Stomach (tissue), 9 donors: Measurements from ENCODE around the gene FSTL4. TPM values are rescaled to one million over a fixed set of nuclear protein-coding genes. Genes with fewer than 3 reads are reported as not detected.

ENCODE experiments used
- DNase-seq, 2 donors: peaks; one replicate each; pipeline versions ENCODE4 v3.0.0 to v3.0.0-alpha.2; 2013 to 2019
- H3K27ac ChIP-seq, 5 donors: fragments of 200-600 bp in 4 of 5; sonication (generic) in 4 of 5; one replicate each; pipeline ENCODE4 v1.5.1; 2013 to 2019; ENCODE audit warnings: mild to moderate bottlenecking in 1 of 5, moderate library complexity in 1 of 5
- H3K27me3 ChIP-seq, 3 donors: fragments of 200-600 bp; sonication (generic); one replicate each; pipeline ENCODE4 v1.5.1; 2017 to 2019; ENCODE audit warnings: mixed run types in 1 of 3
- H3K36me3 ChIP-seq, 4 donors: fragments of 200-600 bp; sonication (generic); 1 replicate in 3 of 4; 2 replicates in 1 of 4; pipeline ENCODE4 v1.5.1; 2016 to 2019
- H3K4me1 ChIP-seq, 4 donors: fragments of 200-600 bp; sonication (generic); one replicate each; pipeline ENCODE4 v1.5.1; 2016 to 2019
- H3K4me3 ChIP-seq, 4 donors: fragments of 200-600 bp; sonication (generic) in 3 of 4; one replicate each; pipeline ENCODE4 v1.5.1; 2016 to 2019; ENCODE audit warnings: mild to moderate bottlenecking in 1 of 4
- H3K9me3 ChIP-seq, 4 donors: fragments of 200-600 bp; sonication (generic); one replicate each; pipeline ENCODE4 v1.5.1; 2016 to 2019
- CTCF ChIP-seq, 7 experiments: fragments of 450-650 bp in 4 of 7; fragments of 200-600 bp in 3 of 7; sonication (generic) in 3 of 7; IDR thresholded peaks; one replicate each; pipeline ENCODE4 v1.5.1; 2016 to 2019; ENCODE audit warnings: antibody characterized with exemption in 7 of 7, control low read depth in 2 of 7, mild to moderate bottlenecking in 1 of 7
- EP300 ChIP-seq: sonication (generic); formaldehyde crosslinking; IDR thresholded peaks from one replicate; pipeline ENCODE4 v1.6.1; 2017; ENCODE audit warnings: antibody characterized with exemption
- POLR2A ChIP-seq, 4 donors: fragments of 450-650 bp; IDR thresholded peaks; one replicate each; pipeline ENCODE4 v1.6.1; 2016; ENCODE audit warnings: antibody characterized with exemption in 4 of 4, control low read depth in 2 of 4, mild to moderate bottlenecking in 1 of 4, moderate library complexity in 1 of 4
- POLR2AphosphoS5 ChIP-seq, 3 donors: sonication (generic); formaldehyde crosslinking; IDR thresholded peaks; one replicate each; pipeline ENCODE4 v1.6.1; 2016; ENCODE audit warnings: antibody characterized with exemption in 3 of 3
- WGBS, 5 donors: extraction: QIAGEN DNeasy Blood & Tissue Kit in 3 of 5; methylation state at CpG; one replicate each; pipeline versions ENCODE4 v1.1.5 to v1.1.7; 2013 to 2018; 5-methylcytosine and 5-hydroxymethylcytosine counted together
- intact Hi-C: fragments of 100-400 bp; cut with DNase I; formaldehyde crosslinking; loops from one replicate; pipeline ENCODE4 v1.15.1; 2023; ENCODE audit warnings: low total_unique reads
- polyA plus RNA-seq, 3 donors: library from polyadenylated mRNA; stranded (reverse); fragments of 200-250 nt; gene quantifications; one replicate each; pipeline ENCODE4 v1.2.3, GENCODE V29; 2013
- total RNA-seq, 5 donors: library from RNA; depleted of rRNA; stranded (reverse); fragments of >200 nt; gene quantifications; one replicate each; pipeline versions ENCODE4 v1.1.0 to v1.2.3, GENCODE V29; 2014 to 2016
- donor health status: healthy with polysubstance abuse.
- donor health status: Bipolar disorder and iron deficiency.
- donor health status: healthy.

Gene FSTL4
- total and polyA plus RNA-seq, 8 donors, result 0.37 to 0.55 TPM; not detected in 6

- 70 to 93% (median 86%) methylated on average over 5 of the region's 5 CpGs for WGBS, 5 donors
- peaks cover 0 to 11% (median 0%) of the 10 kb centered on the region in 4 donors for H3K4me1 ChIP-seq
- intact Hi-C loops, result no loop called here
- DNase-seq, result peak in 1 of 2 donors; percentile 53
- H3K4me3 ChIP-seq, result no peak overlapping the region
- TF ChIP-seq POLR2AphosphoS5 (IDR thresholded peaks at IDR 0.05) (no peak), CTCF (IDR thresholded peaks at IDR 0.05) (peak in 1 of 7 experiments; percentile 6)
- H3K9me3 ChIP-seq, result no peaks in the 10 kb centered on the region
- H3K36me3 ChIP-seq, result no peaks in the 10 kb centered on the region
- no peak overlapping the region for H3K27ac ChIP-seq
- no peaks in the 10 kb centered on the region for H3K27me3 ChIP-seq
Measured at GRCh38 chr5:133247881-133248624, 364.3 kb downstream of the FSTL4 start.

GRCh38 chr5:133247151-133247709, 365.1 kb downstream of the FSTL4 start:
- WGBS, 5 donors, result 83 to 85% (median 84%) methylated on average over 4 of the region's 4 CpGs
- H3K27me3 ChIP-seq, result no peaks in the 10 kb centered on the region
- no peaks in the 10 kb centered on the region for H3K36me3 ChIP-seq
- intact Hi-C loops, result no loop called here
- peaks cover 0 to 11% (median 0%) of the 10 kb centered on the region in 4 donors for H3K4me1 ChIP-seq
- no peak overlapping the region for H3K27ac ChIP-seq
- no peak overlapping the region for H3K4me3 ChIP-seq
- TF ChIP-seq POLR2A (IDR thresholded peaks at IDR 0.05) (no peak), CTCF (IDR thresholded peaks at IDR 0.05) (no peak), EP300 (no peak), POLR2AphosphoS5 (IDR thresholded peaks at IDR 0.05) (no peak)
- no peaks in the 10 kb centered on the region for H3K9me3 ChIP-seq
- DNase-seq, result no peak

GRCh38 chr5:133246376-133247150, 365.8 kb downstream of the FSTL4 start:
- Histone ChIP-seq H3K4me3 (no peak overlapping the region), H3K4me1 (peaks cover 0 to 11% (median 0%) of the 10 kb centered on the region in 4 donors), H3K27me3 (no peaks in the 10 kb centered on the region), H3K9me3 (no peaks in the 10 kb centered on the region), H3K27ac (no peak overlapping the region), H3K36me3 (no peaks in the 10 kb centered on the region)
- WGBS, 5 donors, result 83 to 95% (median 89%) methylated on average over 8 to 13 of the region's 13 CpGs
- no peak for TF ChIP-seq CTCF (IDR thresholded peaks at IDR 0.05)
- TF ChIP-seq POLR2A (IDR thresholded peaks at IDR 0.05), result no peak
- TF ChIP-seq EP300, result no peak
- no peak for TF ChIP-seq POLR2AphosphoS5 (IDR thresholded peaks at IDR 0.05)
- intact Hi-C loops, result no loop called here
- no peak for DNase-seq

GRCh38 chr5:133246053-133246370, 366.3 kb downstream of the FSTL4 start:
- intact Hi-C loops, result no loop called here
- no peaks in the 10 kb centered on the region for H3K36me3 ChIP-seq
- H3K9me3 ChIP-seq, result no peaks in the 10 kb centered on the region
- H3K4me3 ChIP-seq, result no peak overlapping the region
- WGBS, 5 donors, result 68 to 76% (median 74%) methylated on average over 12 of the region's 12 CpGs
- peaks cover 0 to 11% (median 0%) of the 10 kb centered on the region in 4 donors for H3K4me1 ChIP-seq
- no peak for DNase-seq
- H3K27me3 ChIP-seq, result no peaks in the 10 kb centered on the region
- no peak overlapping the region for H3K27ac ChIP-seq
- TF ChIP-seq EP300, result no peak
- no peak for TF ChIP-seq POLR2A (IDR thresholded peaks at IDR 0.05)
- no peak for TF ChIP-seq POLR2AphosphoS5 (IDR thresholded peaks at IDR 0.05)
- TF ChIP-seq CTCF (IDR thresholded peaks at IDR 0.05), result no peak
